CD4-positive, alpha-beta T cell treated with Interleukin-15 for 1 hour (primary cell): ENCODE results near the gene SP8.
"Not testable (repeated sequence)": the region's sequence is repeated elsewhere in the genome, so short reads cannot be mapped to it uniquely, and the experiment has no call there.

Experiments used
- DNase-seq: peaks from one replicate; pipeline ENCODE4 v3.0.0-alpha.2; 2020

Gene SP8

DNA sequence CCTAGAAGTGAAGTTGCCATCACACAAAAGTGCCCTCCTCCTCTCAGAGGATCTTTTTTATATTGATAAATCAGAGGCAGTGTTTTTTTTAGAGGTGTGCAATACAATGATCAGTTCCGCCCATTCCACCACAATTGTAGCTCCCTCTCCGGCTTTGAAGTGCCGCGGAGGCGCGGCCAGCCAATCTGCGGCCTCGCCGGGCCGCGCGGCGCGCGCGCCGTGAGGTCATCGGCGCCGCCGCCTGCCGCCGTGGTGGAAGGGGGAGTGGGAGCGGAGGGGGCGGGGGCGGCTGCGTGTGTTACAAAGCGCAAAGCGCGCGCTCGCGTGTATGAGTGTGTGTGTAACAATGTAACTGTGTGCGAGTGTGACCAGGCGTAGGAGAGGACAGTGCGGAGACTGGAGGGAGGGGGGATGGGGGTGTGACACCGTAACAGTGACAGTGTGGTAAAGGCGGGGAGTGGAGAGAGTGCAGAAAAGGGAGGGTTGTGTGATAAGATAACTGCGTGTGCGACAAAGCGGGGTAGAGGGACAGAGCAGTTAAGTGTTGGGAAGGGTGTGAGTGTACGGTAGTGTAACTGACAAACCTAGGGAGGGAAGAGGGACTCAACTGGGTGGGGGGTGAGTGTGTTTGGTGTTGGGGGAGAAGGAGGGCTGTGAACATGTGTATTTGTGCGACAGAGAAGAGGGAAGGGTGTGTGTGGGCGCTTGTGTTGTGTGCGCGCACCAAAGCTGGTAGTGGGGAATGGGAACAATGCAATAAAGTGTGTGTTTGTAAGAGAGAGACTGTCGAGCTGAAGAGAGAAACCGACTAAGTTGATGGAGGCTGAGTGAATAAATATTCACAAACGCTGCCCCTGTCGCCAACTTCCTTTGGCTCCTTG lies at the start of gene SP8:
Gene SP8, minus strand, starts transcription at position 108 of the 881 bp plus-strand sequence. Its CDS starts 88 bp downstream, at position 20.
- DNase-seq, result no peak

DNA sequence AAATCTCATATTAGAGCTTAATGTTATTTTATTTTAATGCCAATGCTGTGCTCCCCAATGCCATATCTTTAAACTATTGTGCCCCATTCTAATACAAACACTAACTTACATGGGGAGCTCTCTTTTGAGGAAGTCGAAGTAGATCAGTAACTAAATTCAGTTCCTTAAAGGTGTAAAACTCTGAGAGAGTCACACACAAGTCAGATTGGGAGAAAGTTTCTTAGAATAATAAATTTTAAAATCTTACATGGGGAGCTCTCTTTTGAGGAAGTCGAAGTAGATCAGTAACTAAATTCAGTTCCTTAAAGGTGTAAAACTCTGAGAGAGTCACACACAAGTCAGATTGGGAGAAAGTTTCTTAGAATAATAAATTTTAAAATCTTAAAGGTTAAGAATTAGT lies 49.7 kb upstream of the SP8 start:
- not testable (repeated sequence) for DNase-seq

DNA sequence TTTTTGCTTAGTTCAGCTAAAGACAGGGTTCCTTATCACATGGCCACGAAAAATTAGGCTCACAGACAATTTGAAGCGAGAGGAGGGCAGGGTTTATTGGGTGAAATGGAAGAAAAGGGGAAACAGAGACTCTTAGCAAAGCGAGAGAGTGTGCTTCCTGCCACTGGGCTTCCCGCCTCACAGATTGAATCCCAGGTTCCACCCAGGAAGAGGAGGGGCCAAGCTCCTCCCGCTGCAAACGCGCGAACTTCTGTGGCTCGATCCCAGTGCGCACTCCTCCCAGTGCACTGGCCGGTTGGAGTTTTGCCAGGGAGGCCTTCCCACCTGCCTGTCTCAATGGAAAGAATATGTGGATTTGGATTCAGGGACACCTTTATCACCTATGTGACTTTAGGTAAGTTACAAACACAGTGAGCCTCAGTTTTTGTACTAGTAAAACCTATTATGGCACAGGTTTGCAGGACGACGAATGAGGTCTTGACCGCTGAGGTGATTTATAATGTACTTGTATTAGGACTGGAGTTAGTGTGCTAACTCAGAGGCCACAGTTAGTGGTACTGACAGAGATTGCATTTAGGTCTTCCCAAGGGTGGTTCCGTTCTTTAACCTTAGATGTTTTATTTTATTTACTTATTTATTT lies 48.5 kb upstream of the SP8 start:
- DNase-seq, result no peak

DNA sequence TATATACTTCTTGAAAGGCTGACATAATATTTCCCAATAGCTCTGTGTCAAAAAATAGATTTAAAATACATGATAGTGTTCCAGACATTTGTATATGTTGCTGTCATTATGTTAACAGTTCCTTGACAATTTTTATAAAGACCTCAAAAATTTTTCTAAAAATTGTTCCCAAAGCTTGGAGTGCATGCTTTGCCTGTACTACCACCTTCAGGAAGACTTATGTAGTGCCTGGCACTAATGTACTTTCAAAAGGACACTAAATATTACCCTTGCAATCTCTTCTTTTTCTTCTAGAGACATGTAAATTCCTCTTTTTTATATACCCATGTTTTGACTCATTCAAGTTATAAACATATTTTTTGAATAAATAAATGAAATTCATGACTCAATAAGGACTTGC lies 48.0 kb upstream of the SP8 start:
- DNase-seq, result no peak

DNA sequence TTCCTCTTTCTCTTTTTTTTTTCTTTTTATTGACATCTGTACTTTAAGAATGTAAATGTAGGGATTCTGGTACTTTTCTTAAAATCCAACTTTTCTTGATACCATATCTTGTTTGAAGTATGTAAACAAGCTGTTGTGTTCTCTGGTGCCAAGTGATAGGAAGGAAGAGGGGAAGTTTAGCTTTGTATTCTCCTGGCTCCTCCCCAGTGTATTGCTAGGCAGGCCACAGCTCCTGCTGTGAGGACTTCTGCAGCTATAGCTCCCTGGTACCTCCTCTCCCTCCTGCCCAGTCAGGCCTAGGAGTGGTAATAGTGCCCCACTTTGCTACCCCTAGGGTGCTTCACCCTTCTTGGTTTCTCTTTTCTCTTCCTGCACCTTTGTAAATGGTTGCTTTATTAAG lies 45.3 kb upstream of the SP8 start:
- DNase-seq, result no peak

DNA sequence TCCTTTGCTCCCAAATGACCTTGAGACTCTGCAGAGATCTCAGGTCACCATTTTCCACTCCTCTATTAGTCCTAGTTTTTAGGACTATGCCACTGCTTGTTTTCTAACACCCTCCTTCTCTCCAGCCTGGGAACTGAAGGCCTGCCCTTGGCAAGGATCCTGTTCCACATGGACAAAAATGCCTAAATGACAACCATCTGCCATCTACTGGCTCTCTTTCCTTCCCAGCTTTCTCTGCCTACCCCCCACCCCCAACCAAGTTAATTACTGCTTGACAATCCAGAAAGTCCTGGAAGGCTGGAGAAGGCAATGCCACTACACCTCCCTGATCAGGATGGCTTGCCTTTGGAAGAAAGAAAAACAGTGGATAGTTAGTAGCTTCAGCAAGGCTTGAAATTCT lies 44.8 kb upstream of the SP8 start:
- no peak for DNase-seq

DNA sequence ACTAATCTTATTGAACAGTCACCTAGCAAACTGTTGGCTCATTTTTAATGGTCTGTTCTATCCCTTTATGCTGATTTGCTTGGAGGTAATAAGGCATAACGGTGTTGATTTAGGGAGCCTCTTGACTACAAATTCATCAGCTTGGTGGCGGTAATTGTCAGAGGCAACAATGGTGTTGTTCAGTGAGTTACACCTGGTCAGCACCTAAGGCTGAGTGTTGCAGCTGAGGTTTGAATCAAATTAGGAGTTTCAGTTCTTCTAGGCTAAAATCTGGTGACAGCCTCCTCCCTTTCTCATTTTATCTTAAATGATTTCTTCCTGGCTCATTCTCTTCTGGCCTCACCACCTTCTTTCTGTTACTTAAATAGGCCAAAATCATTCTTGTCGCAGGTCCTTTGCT lies 42.3 kb upstream of the SP8 start:
- DNase-seq, result no peak

DNA sequence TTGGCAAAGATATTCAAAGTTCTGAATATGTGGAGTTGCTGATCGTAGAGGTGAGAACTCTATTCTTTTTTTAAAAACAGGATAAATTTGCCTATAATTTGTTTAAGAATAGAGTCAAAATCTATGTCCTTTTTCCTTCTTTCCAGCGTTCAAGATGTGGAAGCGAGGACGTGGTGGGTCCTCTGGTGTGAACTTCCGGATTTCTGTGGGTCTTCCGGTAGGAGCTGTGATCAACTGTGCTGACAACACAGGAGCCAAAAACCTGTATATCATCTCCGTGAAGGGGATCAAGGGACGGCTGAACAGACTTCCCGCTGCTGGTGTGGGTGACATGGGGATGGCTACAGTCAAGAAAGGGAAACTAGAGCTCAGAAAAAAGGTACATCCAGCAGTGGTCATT lies 40.5 kb upstream of the SP8 start:
- no peak for DNase-seq

DNA sequence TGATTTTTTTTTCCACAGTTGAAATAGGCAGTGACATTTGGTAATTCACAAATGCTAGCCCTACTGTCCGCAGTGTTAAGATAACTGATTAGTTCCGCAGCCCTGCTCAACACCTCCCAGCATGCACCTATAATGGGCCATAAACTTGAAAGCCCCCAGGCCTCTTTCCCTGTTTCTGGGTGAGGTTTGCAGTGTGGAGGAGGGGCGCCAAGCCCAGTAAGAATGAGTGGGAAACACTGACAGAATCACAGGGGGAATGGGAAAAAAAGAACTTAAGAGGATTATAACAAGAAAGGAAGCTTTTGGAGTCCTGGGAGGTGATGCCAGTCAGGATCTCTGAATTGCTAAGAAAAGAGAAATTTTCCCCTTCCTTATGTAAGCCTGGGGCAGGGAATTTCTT lies 39.6 kb upstream of the SP8 start:
- DNase-seq, result no peak

DNA sequence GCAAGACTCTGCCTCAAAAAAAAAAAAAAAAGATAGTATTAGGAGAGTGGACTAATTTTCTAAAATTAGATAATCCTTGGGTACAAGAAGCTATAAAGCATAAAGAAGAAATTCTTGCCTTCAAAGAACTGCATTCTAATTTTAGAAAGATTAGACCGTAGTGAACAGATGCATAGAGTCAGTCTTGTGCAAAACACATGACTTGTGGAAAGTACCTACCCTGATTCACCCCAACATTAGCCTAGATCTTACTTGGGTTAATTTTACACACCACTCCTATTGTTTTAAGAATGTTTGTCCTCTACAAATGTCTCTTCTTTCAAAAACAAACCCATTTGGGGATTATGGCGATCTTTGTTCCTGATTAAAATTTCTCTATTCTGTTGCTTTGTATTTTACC lies 38.9 kb upstream of the SP8 start:
- DNase-seq, result no peak

DNA sequence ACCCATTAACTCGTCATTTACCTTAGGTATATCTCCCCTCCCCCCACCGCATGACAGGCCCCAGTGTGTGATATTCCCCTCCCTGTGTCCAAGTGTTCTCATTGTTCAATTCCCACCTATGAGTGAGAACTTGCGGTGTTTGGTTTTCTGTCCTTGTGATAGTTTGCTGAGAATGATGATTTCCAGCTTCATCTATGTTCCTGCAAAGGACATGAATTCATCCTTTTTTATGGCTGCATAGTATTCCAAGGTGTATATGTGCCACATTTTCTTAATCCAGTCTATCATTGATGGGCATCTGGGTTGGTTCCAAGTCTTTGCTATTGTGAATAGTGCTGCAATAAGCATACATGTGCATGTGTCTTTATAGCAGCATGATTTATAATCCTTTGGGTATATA lies 34.7 kb upstream of the SP8 start:
- DNase-seq, result not testable (repeated sequence)

DNA sequence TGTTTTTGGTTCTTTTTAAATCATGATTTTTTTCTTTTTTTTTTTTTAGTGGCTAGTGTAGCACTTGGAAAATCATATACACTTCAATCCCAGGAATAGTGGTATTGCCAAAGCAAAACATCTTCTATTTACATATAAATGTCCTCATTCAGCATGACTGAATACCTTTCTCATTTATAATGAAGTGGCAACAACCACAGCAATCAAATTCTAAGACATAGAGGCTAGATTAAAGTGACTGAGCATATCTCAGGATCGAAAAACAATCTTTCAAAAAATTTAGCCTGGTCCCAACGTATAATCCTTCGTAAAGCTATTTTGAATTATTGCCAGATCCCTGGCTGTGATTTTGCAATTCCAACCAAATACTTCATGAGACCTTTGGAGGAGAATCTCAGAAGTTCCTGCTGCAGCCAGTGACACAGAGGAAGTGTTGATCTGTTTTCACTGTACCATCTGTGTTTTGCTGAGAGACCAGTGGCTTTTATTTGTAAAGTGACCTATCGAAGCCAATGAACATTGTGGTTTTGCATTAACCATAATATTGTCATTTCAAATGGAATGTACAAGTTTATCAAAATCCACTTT lies 29.8 kb upstream of the SP8 start:
- DNase-seq, result no peak

DNA sequence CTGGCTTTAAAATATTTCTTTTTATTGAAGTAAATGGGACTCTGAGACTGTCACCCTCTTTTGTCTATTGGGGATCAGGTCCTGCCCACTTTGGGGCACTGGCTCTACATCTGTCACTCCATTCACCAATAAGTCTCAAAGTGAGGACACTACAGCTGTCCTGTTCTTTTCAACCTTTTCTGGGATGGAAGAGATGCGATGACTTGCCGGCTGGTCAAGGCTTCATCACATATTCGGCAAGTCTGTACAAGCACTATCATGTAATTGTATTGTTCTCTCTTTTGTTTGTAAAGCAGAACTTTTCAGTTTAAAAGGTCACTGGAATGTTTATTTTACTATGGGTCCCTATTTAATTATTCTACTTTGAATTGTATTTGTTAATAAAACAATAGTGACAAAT lies 17.7 kb upstream of the SP8 start:
- DNase-seq, result no peak

DNA sequence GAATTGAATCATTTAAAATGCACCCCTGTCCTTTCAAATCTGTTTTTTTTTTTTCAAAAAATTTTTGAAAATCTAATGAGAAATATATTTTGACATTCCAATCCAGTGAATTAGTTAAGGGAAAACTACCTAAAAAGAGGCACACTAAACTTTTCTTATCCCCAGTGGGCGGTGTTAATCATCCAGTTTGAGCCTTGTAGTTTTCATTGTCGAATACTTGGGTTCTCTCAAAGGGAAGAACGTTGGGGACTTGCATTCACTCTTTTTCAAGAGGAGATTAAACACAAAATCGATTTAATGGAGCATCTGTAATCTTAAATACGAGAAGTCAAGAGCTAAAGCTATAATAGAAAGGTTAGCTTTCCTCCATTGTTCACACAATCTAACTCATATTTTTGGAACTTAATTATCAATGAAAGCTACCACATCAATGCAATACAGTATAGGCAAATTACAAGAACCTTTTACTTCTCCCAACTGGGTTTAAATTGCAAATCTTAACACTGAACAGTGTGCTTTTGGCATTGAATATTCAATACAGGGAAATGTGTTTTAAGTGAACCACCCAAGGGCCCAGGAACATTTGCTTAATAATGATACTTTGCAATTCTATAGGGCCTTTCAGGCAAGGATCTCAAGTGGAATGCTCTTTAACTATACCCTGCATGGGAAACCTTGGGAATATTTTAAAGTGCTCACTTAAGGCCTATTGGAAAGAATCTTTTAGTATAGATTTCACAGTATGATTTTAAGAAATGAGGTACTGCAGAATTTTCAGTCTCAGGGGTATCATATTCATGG lies 13.1 kb upstream of the SP8 start:
- DNase-seq, result no peak

DNA sequence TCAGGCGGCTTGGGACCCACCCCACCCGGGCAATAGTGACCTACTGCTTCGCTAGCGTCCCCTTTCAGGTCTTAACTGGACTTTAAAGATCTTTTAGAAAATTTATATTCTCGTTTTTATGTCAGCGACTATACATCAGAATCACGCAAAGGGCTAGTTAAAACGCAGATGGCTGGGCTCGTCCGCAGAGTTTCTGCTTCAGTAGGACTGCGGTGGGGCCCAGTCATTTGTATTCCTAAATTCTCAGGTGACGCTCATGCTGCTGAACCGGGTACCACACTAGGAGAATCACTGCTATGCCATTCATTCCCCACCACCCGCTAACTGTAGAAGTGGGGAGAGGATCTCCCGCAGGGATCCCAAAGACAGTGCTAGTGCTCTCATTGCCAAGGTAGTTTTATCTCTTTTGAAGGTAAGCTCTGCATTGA lies 12.0 kb upstream of the SP8 start:
- DNase-seq, result no peak

DNA sequence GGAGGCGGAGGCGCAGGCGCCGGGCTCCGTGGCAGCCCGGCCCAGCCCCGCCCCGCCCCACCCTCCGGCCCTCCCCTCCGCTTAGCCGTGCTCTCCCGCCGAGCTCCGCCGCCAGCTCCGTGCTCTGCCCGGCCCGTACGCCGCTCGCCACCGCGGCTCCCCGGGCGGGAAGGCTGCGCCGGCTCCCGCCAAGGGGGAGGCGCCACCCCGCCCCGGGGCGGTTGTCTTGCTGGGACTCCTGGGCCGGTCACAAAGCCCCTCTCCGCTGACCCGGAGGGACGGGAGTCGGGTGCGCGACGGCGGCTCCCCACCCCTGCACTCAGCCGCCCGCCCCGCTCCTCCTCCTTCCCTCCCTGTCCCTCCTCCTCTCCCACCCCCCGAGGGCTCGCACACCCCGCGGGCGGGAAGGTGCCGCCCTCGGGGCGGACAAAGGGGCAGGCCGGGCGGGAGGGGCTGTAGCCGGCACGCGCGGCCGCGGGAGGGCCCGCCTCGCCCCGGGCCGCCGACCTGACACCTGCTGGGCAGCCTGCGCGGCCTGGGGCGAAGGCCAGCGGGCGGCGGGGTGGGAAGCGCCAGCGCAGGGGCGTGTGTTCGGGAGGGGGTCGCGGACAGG lies 11.5 kb upstream of the SP8 start:
- no peak for DNase-seq

DNA sequence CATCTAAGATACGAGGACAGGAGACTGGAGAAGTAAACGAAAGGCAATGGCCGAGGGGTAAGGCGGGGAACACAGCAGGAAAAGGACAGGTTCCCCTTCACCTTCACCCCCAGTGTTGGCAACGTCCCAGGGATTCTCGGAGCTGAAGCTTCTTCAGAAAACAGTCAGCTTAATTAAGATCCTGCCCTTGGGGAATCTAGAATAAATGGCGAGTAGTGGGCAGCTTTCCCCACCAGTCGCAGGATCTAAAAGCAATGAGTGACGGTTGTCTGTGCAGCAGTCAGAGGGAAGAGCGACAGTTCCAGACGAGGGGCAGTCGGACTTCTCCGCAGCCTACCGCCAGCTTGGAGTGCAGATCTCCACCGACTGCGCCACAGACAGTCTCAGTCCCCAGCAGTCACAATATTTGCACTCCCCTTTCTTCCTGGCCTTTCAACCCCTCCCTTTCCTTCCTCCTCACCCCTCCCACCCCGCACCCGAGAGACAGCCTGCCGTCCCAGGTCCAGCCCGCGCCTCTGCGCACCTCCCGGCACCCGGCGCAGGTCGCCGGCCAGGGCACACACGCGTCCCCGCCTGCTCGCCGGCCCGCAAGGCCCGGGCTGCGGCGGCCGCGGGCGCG lies 10.9 kb upstream of the SP8 start:
- no peak for DNase-seq

DNA sequence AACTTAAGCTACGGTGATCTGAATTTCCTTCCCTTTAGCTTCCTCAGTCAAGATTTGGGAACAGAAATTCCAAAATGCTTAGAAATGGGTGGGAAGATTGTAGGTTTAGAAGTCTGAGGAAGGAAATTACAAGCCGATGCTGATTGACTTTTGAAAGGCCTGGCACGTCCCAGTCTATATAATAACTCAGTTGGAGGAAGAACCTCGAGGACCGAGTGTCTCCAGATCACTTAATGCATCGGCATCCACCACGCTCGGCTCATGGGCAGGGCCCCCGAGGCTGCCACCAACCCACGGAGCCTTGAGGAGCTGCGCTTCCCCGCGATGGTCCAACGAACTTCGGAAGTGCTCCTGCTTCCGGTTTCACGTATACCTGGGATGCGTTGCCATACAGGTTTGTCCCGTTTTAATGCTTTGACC lies 10.4 kb upstream of the SP8 start:
- DNase-seq, result no peak

DNA sequence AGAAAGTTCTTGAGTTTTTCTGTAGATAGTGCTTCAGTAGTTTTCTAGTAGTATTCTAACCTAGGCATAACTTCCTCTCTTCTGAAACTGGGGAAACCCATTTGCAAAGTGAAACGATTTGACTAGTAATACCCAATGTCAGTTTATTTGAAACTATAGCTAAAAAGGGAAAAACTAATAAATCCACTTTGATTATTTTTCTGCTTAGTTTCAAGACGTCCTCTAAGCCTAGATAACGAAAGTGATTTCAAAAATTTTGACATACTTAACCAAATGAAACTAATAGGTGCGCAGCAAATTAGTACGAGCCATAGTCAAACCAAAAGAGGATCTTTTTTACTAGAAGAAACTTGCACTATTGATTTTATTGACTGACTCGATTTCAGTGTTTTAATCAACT lies 9.8 kb upstream of the SP8 start:
- DNase-seq, result no peak

DNA sequence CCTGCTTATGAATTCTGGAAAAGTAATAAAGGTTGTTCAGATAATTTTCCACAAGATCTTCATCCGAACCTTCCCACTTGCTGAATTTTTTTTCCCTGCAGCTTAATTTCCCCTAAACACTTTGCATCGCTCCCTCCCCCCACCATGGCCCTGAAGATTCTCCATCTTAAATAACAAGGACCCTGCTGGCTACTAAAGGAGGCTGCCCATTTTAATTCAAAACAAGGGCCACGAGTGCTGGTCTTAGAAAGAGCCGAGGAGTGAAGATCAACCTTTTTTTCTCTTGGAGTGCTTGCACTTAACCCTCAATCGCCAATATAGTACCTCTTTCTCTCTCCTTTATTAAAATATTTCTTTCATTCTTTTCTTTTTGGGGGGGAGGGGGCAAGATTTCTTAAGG lies 9.2 kb upstream of the SP8 start:
- no peak for DNase-seq

DNA sequence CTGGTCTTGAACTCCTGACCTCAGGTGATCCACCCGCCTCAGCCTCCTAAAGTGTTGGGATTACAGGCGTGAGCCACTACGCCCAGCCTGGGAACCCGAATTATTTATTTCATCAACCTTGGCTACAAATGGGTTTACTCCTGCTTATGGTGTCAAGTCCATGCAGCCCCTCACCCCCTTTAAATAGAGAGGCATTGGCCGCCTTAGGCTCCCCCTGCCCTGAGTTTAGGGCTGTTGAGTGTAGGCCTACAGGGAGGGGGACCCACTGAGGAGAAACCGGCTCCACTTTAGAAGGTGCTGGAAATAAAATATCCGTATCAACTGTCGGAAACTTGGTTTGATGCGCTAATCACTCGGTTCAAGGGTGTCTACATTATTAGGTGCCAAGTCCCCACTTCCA lies 8.7 kb upstream of the SP8 start:
- no peak for DNase-seq

DNA sequence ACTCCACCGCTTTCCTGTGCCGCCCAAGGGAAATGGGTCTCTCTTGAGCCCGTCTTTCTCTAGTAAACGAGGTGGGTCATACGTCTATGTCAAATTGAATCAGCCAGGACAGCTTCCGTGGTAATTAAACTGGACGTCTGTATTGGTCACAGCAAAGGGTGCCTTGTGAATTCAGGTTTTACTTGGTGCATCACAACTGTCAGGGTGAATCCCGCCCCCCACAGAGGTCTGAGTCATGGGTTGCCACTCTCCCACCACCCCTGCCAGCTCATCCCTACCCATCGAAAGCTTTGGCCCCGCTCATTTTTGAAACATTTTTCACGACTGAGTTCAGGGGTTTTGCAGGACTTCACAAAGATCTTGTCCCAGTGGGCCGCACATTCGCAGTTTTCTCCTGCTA lies 8.0 kb upstream of the SP8 start:
- DNase-seq, result no peak
